ENCODE data around the gene POLD4.

GRCh38 chr11:67302571-67303131, 50.7 kb downstream of the POLD4 start:
- TF ChIP-seq EZH2 (IDR thresholded peaks at IDR 0.05; ENCODE audit: borderline replicate concordance, low read depth, low read length, severe bottlenecking) (no peak), POLR2AphosphoS5 (IDR thresholded peaks at IDR 0.05; ENCODE audit: insufficient read depth, low read depth, low read length) (no peak), POLR2A (IDR thresholded peaks at IDR 0.05; ENCODE audit: low read depth, low read length) (no peak), CTCF (IDR thresholded peaks at IDR 0.05; ENCODE audit: extremely low read depth in 1 of 2, insufficient read depth in 1 of 2, low read depth in 1 of 2, low read length in 2 of 2) (no peak), MAX (IDR thresholded peaks at IDR 0.05; ENCODE audit: insufficient read depth, insufficient read length) (no peak)
